Mesendoderm (in vitro differentiated cells): ENCODE measurements around the gene UBXN11.
A peak's percentile ranks its signal among the peaks of the same experiment; 100 is the strongest.
"Not testable (repeated sequence)": the region's sequence is repeated elsewhere in the genome, so short reads cannot be mapped to it uniquely, and the experiment has no call there.

Source experiments
- DNase-seq: peaks from one replicate; pipeline ENCODE4 v3.0.0; 2013
- H2AK5ac ChIP-seq: 2 replicates; pipeline ENCODE4 v1.6.1; 2013; ENCODE audit warnings: low read length, inconsistent platforms
- H2BK120ac ChIP-seq: 2 replicates; pipeline ENCODE4 v1.6.1; 2013; ENCODE audit warnings: low read depth, mild to moderate bottlenecking, low read length, moderate library complexity, mixed read lengths
- H2BK15ac ChIP-seq: replicated peaks from 2 replicates; pipeline ENCODE4 v1.6.1; 2013; ENCODE audit warnings: low read depth, mild to moderate bottlenecking, moderate library complexity
- H2BK5ac ChIP-seq: 2 replicates; pipeline ENCODE4 v1.6.1; 2013; ENCODE audit warnings: low read length, inconsistent platforms
- H3K18ac ChIP-seq: 2 replicates; pipeline ENCODE4 v1.6.1; 2013; ENCODE audit warnings: mild to moderate bottlenecking, low read length, mixed read lengths
- H3K23ac ChIP-seq: one replicate; pipeline ENCODE4 v1.6.1; 2013; ENCODE audit warnings: low read length
- H3K27ac ChIP-seq: 2 replicates; pipeline ENCODE4 v1.5.1; 2013; ENCODE audit warnings: low read depth, mild to moderate bottlenecking, inconsistent platforms, low read length, moderate library complexity
- H3K27me3 ChIP-seq: 2 replicates; pipeline ENCODE4 v1.6.1; 2013; ENCODE audit warnings: low read length, control low read depth, mild to moderate bottlenecking, inconsistent platforms; ENCODE audit not compliant: insufficient read depth, poor library complexity
- H3K36me3 ChIP-seq: 2 replicates; pipeline ENCODE4 v1.6.1; 2013; ENCODE audit warnings: low read length, inconsistent platforms; ENCODE audit not compliant: control insufficient read depth, insufficient read depth
- H3K4ac ChIP-seq: one replicate; pipeline ENCODE4 v1.6.1; 2013; ENCODE audit warnings: low read depth, mild to moderate bottlenecking, low read length, moderate library complexity
- H3K4me1 ChIP-seq: 2 replicates; pipeline ENCODE4 v1.6.1; 2013; ENCODE audit warnings: low read depth, low read length, inconsistent platforms; ENCODE audit not compliant: control insufficient read depth
- H3K4me2 ChIP-seq: 2 replicates; pipeline ENCODE4 v1.6.1; 2013; ENCODE audit warnings: low read length
- H3K4me3 ChIP-seq: 2 replicates; pipeline ENCODE4 v1.5.1; 2013; ENCODE audit warnings: mild to moderate bottlenecking, low read length
- H3K56ac ChIP-seq: one replicate; pipeline ENCODE4 v1.6.1; 2013; ENCODE audit warnings: low read length
- H3K79me1 ChIP-seq: 2 replicates; pipeline ENCODE4 v1.6.1; 2013; ENCODE audit warnings: low read length, inconsistent platforms
- H3K79me2 ChIP-seq: 2 replicates; pipeline ENCODE4 v1.6.1; 2013; ENCODE audit warnings: mild to moderate bottlenecking, low read length; ENCODE audit not compliant: control insufficient read depth, insufficient read depth
- H3K9ac ChIP-seq: 2 replicates; pipeline ENCODE4 v1.6.1; 2013; ENCODE audit warnings: low read length, inconsistent platforms
- H4K5ac ChIP-seq: one replicate; pipeline ENCODE4 v1.6.1; 2013; ENCODE audit warnings: low read length
- H4K8ac ChIP-seq: one replicate; pipeline ENCODE4 v1.6.1; 2013; ENCODE audit warnings: low read depth, mild to moderate bottlenecking, control low read depth, low read length, moderate library complexity
- WGBS: extraction: QIAGEN DNeasy Blood & Tissue Kit; methylation state at CpG from one replicate; pipeline ENCODE4 v1.1.7; 2013; ENCODE audit warnings: low lambda C conversion rate, missing lambda C conversion rate; ENCODE audit not compliant: insufficient coverage; ENCODE audit errors: extremely low coverage; 5-methylcytosine and 5-hydroxymethylcytosine counted together

The UBXN11 gene

DNA sequence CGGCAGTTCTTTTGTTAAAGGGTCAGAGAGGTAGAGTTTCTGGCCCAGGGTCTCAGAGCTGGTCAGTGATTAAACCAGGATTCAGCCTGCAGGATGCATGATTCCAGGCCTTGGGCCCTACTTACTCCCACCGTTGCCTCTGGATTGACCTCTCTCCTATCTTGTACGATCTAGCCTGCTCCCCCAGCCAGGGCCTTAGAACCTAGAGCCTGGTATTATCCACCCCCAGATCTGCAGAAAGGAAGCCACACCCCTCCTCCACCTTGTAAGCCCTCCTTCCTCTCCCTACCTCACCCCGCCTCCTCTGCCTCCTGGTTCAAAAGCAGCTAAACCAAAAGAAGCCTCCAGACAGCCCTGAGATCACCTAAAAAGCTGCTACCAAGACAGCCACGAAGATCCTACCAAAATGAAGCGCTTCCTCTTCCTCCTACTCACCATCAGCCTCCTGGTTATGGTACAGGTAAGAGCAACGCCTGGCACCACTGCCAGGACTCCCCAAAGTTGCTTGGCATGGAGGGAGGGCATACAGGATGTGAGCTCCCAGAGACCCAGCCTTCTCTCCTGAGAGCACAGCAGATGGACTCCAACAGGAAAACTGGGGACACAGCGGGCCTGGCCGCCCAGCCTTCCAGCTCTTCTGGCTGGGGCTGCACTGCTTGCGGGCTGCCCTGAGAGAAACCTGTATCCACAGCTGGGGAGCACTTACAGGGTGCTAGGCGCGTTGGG lies 11.3 kb upstream of the UBXN11 start, which contains the start of gene CD52:
Gene CD52, plus strand, starts transcription at position 347 of the 726 bp plus-strand sequence. Its CDS starts 60 bp downstream, at position 407.
- H3K4me2 ChIP-seq = no peak within 1 kb of the TSS
- no peak within 1 kb of the TSS for H4K5ac ChIP-seq
- H3K79me1 ChIP-seq = no peaks in the 10 kb centered on the region
- H3K79me2 ChIP-seq = no peaks in the 10 kb centered on the region
- H3K23ac ChIP-seq = no peak within 1 kb of the TSS
- no CpG with 5 or more reads among the region's 12 CpGs for WGBS
- no peak within 1 kb of the TSS for H2BK5ac ChIP-seq
- H3K4me3 ChIP-seq = no peak within 1 kb of the TSS
- H3K27ac ChIP-seq = no peak within 1 kb of the TSS
- peak; percentile 89 for DNase-seq
- no peak within 1 kb of the TSS for H4K8ac ChIP-seq
- H3K56ac ChIP-seq = peak within 1 kb of the TSS; percentile 29
- H3K36me3 ChIP-seq = no peaks in the 10 kb centered on the region
- no peak within 1 kb of the TSS for H3K4ac ChIP-seq
- H3K4me1 ChIP-seq = peaks cover 2% of the 10 kb centered on the region
- H2BK15ac ChIP-seq = no peak within 1 kb of the TSS
- no peak within 1 kb of the TSS for H3K18ac ChIP-seq
- no peak within 1 kb of the TSS for H2AK5ac ChIP-seq
- peak within 1 kb of the TSS; percentile 12 for H3K9ac ChIP-seq
- no peak within 1 kb of the TSS for H2BK120ac ChIP-seq
- H3K27me3 ChIP-seq = no peaks in the 10 kb centered on the region

DNA sequence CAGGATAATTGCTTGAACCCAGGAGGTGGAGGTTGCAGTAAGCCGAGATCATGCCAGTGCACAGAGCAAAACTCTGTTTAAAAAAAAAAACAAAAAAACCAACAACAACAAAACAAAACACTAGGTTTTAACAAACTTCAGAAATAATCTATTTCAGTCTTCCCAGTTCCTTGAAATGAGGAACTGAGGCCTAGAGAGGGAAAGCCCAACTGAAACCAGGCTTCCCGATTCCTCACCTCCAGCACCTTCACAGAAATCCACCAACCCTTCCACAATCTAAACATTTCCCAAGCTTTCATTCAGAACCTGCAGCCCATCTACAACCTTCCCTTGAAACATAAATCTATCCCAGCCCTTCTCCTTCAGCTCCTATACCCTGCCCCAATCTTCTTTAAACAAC lies 10.7 kb upstream of the UBXN11 start:
- H3K18ac ChIP-seq = no peak overlapping the region
- no peak overlapping the region for H4K8ac ChIP-seq
- H3K4me3 ChIP-seq = no peak overlapping the region
- peaks cover 2% of the 10 kb centered on the region for H3K4me1 ChIP-seq
- H3K23ac ChIP-seq = no peak overlapping the region
- H3K56ac ChIP-seq = peak overlapping the region; percentile 29
- no peaks in the 10 kb centered on the region for H3K79me2 ChIP-seq
- no peak overlapping the region for H3K27ac ChIP-seq
- no peak overlapping the region for H2BK5ac ChIP-seq
- H3K4me2 ChIP-seq = no peak overlapping the region
- no peaks in the 10 kb centered on the region for H3K79me1 ChIP-seq
- H3K4ac ChIP-seq = no peak overlapping the region
- H2BK120ac ChIP-seq = no peak overlapping the region
- H3K9ac ChIP-seq = peak overlapping the region; percentile 12
- H2BK15ac ChIP-seq = no peak overlapping the region
- no CpG with 5 or more reads among the region's 2 CpGs for WGBS
- H3K36me3 ChIP-seq = no peaks in the 10 kb centered on the region
- no peaks in the 10 kb centered on the region for H3K27me3 ChIP-seq
- H4K5ac ChIP-seq = no peak overlapping the region
- no peak overlapping the region for H2AK5ac ChIP-seq
- no peak for DNase-seq

DNA sequence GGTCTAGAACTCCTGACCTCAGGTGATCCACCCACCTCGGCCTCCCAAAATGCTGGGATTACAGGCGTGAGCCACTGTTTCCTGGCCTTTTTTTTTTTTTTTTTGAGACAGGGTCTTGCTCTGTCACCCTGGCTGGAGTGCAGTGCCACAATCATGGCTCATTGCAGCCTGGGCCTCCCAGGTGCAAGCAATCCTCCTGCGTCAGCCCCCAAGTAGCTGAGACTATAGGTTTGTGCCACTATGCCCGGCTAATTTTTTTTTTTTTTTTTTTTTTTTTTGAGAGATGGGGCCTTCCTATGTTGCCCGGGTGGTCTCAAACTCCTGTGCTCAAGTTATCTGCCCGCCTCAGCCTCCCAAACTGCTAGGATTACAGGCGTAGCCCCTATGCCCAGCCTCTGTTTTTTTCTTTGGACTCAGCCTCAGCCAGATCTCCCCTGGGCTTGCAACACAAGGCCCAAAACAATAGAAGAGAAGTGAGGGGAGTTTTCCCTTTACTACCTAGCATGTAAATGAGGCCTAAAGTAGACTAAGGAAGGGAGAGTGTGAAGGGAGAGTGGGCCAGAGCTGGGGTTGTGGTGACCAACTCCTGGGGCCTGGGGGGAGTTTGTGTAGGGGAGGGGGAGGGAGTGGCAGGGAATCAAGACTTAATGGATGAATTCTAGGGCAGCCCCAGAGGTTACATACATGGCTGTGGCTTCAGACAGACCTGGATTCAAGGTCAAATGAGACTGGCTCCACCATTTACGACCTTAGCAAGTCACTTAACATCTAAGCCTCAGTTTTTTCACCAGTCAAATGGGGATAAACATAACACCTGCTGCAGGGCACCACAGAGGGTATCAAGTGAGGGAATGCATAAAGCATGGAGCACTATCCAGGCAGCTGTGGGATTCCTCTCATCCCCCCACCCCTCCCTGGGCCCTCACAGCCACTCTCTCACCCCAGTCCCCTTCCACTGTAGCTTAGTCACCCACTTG lies 9.7 kb upstream of the UBXN11 start:
- H3K23ac ChIP-seq = no peak overlapping the region
- H3K4me2 ChIP-seq = no peak overlapping the region
- no CpG with 5 or more reads among the region's 8 CpGs for WGBS
- H3K4me3 ChIP-seq = no peak overlapping the region
- H3K9ac ChIP-seq = no peak overlapping the region
- no peak for DNase-seq
- H4K5ac ChIP-seq = no peak overlapping the region
- no peaks in the 10 kb centered on the region for H3K27me3 ChIP-seq
- no peak overlapping the region for H4K8ac ChIP-seq
- H2BK5ac ChIP-seq = no peak overlapping the region
- H2BK15ac ChIP-seq = no peak overlapping the region
- no peak overlapping the region for H3K56ac ChIP-seq
- H3K27ac ChIP-seq = no peak overlapping the region
- H3K79me1 ChIP-seq = no peaks in the 10 kb centered on the region
- no peak overlapping the region for H3K18ac ChIP-seq
- H3K4me1 ChIP-seq = peaks cover 2% of the 10 kb centered on the region
- H3K36me3 ChIP-seq = no peaks in the 10 kb centered on the region
- H3K4ac ChIP-seq = no peak overlapping the region
- H2AK5ac ChIP-seq = no peak overlapping the region
- no peaks in the 10 kb centered on the region for H3K79me2 ChIP-seq
- H2BK120ac ChIP-seq = no peak overlapping the region

DNA sequence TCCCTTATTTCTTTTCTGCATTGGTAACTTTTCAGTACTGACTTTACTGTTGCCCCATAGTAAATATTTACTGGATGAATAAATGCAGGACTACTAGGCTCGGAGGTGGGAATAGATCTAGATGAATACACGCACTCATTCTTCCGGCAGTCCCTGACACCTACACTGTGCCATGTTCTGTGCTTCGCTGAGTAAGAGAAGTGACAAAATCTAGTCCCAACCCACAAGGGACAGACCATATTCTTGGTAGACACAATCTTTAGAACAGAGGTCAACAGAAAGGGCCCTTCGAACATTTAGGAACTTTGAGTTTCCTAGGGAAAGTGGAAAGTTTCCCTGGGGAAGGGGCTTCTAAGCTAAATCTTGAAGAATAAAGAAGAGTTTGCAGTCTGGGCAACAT lies 8.1 kb upstream of the UBXN11 start:
- Histone ChIP-seq H3K27me3 (no peaks in the 10 kb centered on the region), H4K8ac (no peak overlapping the region), H2BK5ac (no peak overlapping the region), H3K36me3 (no peaks in the 10 kb centered on the region), H3K79me1 (no peaks in the 10 kb centered on the region), H4K5ac (no peak overlapping the region), H3K4me2 (no peak overlapping the region), H3K4me1 (peaks cover 2% of the 10 kb centered on the region), H3K79me2 (no peaks in the 10 kb centered on the region), H3K56ac (no peak overlapping the region), H3K27ac (no peak overlapping the region), H2BK120ac (no peak overlapping the region), H3K9ac (no peak overlapping the region), H2BK15ac (no peak overlapping the region), H2AK5ac (no peak overlapping the region), H3K4ac (no peak overlapping the region), H3K4me3 (no peak overlapping the region), H3K23ac (no peak overlapping the region), H3K18ac (no peak overlapping the region)
- DNase-seq = no peak
- no CpG with 5 or more reads among the region's 5 CpGs for WGBS

DNA sequence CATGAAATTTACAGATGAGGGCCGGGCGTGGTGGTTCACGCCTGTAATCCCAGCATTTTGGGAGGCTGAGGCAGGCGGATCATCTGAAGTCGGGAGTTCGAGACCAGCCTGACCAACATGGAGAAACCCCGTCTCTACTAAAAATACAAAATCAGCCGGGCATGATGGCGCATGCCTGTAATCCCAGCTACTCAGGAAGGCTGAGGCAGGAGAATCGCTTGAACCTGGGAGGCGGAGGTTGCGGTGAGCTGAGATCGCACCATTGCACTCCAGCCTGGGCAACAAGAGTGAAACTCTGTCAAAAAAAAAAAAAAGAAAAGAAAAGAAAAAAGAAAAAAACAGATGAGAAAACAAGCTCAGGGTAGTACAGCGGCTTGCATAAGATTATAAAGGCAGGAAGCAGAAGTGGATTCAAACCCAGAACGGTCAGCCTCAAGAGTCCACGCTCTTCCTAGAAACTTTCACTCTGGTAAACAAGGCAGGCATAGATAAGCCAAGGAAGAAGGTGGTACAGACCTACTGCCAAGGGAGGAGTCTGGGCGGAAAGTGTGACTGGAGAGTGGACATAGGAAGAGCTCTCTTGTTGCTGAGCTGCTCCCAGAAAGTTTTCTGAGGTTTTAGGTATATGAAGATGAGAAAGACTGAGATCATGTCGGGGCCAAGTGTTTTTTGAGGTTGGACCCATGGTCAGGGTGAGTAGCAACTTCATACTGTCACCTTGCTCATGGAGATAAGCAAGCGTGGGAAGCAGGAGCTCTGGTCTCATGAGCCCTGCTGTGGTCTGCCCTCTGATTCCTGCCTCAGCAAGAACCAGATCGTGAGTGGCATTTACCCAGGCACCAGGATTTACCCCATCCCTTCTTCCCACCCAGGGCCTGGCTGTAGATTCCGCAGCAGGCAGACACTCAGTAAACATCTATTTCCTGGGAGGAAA lies 1.8 kb upstream of the UBXN11 start:
- not testable (repeated sequence) for H3K4me3 ChIP-seq, H3K36me3 ChIP-seq, H3K18ac ChIP-seq, H3K27ac ChIP-seq, H3K4me2 ChIP-seq, H3K79me1 ChIP-seq, H4K5ac ChIP-seq, H3K4me1 ChIP-seq, H2BK120ac ChIP-seq, H2BK5ac ChIP-seq, H2BK15ac ChIP-seq, H2AK5ac ChIP-seq, DNase-seq, H3K9ac ChIP-seq, H4K8ac ChIP-seq, H3K23ac ChIP-seq, H3K4ac ChIP-seq, H3K27me3 ChIP-seq, H3K79me2 ChIP-seq
- no CpG with 5 or more reads among the region's 21 CpGs for WGBS
- peak overlapping the region; percentile 2 for H3K56ac ChIP-seq
